ENCODE measurements around the gene ITIH3.

ITIH3 gene

GRCh38 chr3:52770496-52771333 is 23.9 kb upstream of the ITIH3 start, which contains the start of gene NEK4:
Gene NEK4, minus strand, starts transcription at chr3:52770940. Its CDS starts 194 bp downstream, at chr3:52770746.
- Histone ChIP-seq H3K9me2 (replicated peaks; ENCODE audit: control insufficient read depth, low read length) (no peaks in the 10 kb centered on the region), H4K20me1 (ENCODE audit: control insufficient read depth, insufficient read depth, low read depth, low read length) (no peaks in the 10 kb centered on the region), H3K4me2 (ENCODE audit: low read length) (peak within 1 kb of the TSS; percentile 98), H3K4me3 (ENCODE audit: low read length) (peak within 1 kb of the TSS; percentile 98), H3K27me3 (ENCODE audit: control insufficient read depth, low read length) (no peaks in the 10 kb centered on the region), H3K27ac (ENCODE audit: low read depth, low read length) (peak within 1 kb of the TSS; percentile 82), H3K4me1 (ENCODE audit: control insufficient read depth, low read length) (peaks cover 18% of the 10 kb centered on the region), H3F3A (ENCODE audit: control insufficient read depth, insufficient read depth) (no peaks in the 10 kb centered on the region; the same call in 1 of the 2 replicates), H3K9me3 (ENCODE audit: control insufficient read depth, insufficient read depth, low read length) (no peaks in the 10 kb centered on the region), H3K79me2 (ENCODE audit: control insufficient read depth, low read length) (peaks cover 30% of the 10 kb centered on the region), H3K36me3 (ENCODE audit: control insufficient read depth, low read length) (peaks cover 14% of the 10 kb centered on the region)
- TF ChIP-seq EZH2phosphoT487 (IDR thresholded peaks at IDR 0.05; ENCODE audit: borderline replicate concordance, low read length), result no peak
- TF ChIP-seq CTCF (IDR thresholded peaks at IDR 0.05; ENCODE audit: low read depth, low read length, poor library complexity, severe bottlenecking), result no peak

- Histone ChIP-seq H3K79me2 (ENCODE audit: control insufficient read depth, low read length) (peaks cover 30% of the 10 kb centered on the region), H3F3A (ENCODE audit: control insufficient read depth, insufficient read depth) (no peaks in the 10 kb centered on the region), H3K27ac (ENCODE audit: low read depth, low read length) (peak overlapping the region; percentile 82), H3K9me3 (ENCODE audit: control insufficient read depth, insufficient read depth, low read length) (no peaks in the 10 kb centered on the region), H3K27me3 (ENCODE audit: control insufficient read depth, low read length) (no peaks in the 10 kb centered on the region), H3K36me3 (ENCODE audit: control insufficient read depth, low read length) (peaks cover 9% of the 10 kb centered on the region), H3K9me2 (replicated peaks; ENCODE audit: control insufficient read depth, low read length) (no peaks in the 10 kb centered on the region), H3K4me1 (ENCODE audit: control insufficient read depth, low read length) (peaks cover 18% of the 10 kb centered on the region), H4K20me1 (ENCODE audit: control insufficient read depth, insufficient read depth, low read depth, low read length) (no peaks in the 10 kb centered on the region), H3K4me2 (ENCODE audit: low read length) (peak overlapping the region; percentile 98), H3K4me3 (ENCODE audit: low read length) (peak overlapping the region; percentile 98)
- no peak for TF ChIP-seq EZH2phosphoT487 (IDR thresholded peaks at IDR 0.05; ENCODE audit: borderline replicate concordance, low read length)
- TF ChIP-seq CTCF (IDR thresholded peaks at IDR 0.05; ENCODE audit: low read depth, low read length, poor library complexity, severe bottlenecking), result no peak
Measured at GRCh38 chr3:52771334-52771681, 23.3 kb upstream of the ITIH3 start.

GRCh38 chr3:52771702-52772101 is 22.9 kb upstream of the ITIH3 start:
- peak overlapping the region; percentile 82; the same call in 1 of the 2 replicates for H3K27ac ChIP-seq (ENCODE audit: low read depth, low read length)
- no peaks in the 10 kb centered on the region for H3K9me2 ChIP-seq (replicated peaks; ENCODE audit: control insufficient read depth, low read length)
- peaks cover 18% of the 10 kb centered on the region for H3K4me1 ChIP-seq (ENCODE audit: control insufficient read depth, low read length)
- peaks cover 30% of the 10 kb centered on the region for H3K79me2 ChIP-seq (ENCODE audit: control insufficient read depth, low read length)
- peaks cover 9% of the 10 kb centered on the region for H3K36me3 ChIP-seq (ENCODE audit: control insufficient read depth, low read length)
- no peaks in the 10 kb centered on the region for H3K9me3 ChIP-seq (ENCODE audit: control insufficient read depth, insufficient read depth, low read length)
- H3K4me3 ChIP-seq (ENCODE audit: low read length), result peak overlapping the region; percentile 98
- no peaks in the 10 kb centered on the region for H3K27me3 ChIP-seq (ENCODE audit: control insufficient read depth, low read length)
- H4K20me1 ChIP-seq (ENCODE audit: control insufficient read depth, insufficient read depth, low read depth, low read length), result no peaks in the 10 kb centered on the region
- H3K4me2 ChIP-seq (ENCODE audit: low read length), result peak overlapping the region; percentile 98
- H3F3A ChIP-seq (ENCODE audit: control insufficient read depth, insufficient read depth), result no peaks in the 10 kb centered on the region
- TF ChIP-seq EZH2phosphoT487 (IDR thresholded peaks at IDR 0.05; ENCODE audit: borderline replicate concordance, low read length), result no peak
- TF ChIP-seq CTCF (IDR thresholded peaks at IDR 0.05; ENCODE audit: low read depth, low read length, poor library complexity, severe bottlenecking), result no peak

All from DOHH2 (cell line).